ENCODE data around the gene KRTAP10-12.

Gene KRTAP10-12

DNA sequence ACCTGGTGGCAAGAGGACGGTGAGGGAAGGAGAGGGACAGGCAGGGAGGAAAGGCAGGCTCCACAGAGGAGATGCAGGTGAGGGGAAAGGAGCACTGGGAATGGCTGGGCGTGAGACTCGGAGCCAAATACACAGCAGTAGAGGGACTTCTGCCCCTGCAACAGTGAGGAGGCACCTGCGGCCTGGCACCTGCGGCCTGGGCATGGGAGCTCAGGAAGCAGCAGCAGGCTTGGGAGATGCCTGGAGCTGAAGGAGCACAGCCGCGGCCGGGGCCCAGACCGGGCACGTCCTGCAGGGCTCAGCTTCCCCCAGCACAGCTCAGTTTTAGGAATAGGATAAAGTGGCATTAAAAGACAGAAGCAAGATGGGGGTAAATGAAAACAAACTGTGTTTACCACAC is 35.3 kb downstream of the KRTAP10-12 start:
- DNase-seq (ENCODE audit: low read depth in 2 of 2) = no peak

DNA sequence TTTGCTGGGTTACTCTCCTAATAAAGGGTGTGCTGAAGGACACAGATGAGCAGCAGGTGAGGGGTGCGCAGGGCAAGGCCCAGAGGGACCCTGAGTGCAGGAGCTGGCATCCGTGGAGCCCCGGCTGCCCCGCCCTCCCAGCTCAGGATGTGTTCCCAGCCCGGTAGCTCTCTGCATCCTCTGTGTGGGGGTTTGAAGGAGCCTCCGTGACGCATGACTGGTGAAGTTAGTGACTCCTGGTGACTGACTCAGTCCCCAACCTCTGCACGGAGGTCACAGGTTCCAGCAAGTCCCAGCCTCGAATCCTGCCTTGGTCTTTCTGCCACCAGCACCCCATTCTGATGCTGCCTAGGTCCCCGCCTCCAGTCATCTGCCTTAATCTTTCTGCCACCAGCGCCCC is 36.0 kb downstream of the KRTAP10-12 start:
- no peak for DNase-seq (ENCODE audit: low read depth in 2 of 2)

DNA sequence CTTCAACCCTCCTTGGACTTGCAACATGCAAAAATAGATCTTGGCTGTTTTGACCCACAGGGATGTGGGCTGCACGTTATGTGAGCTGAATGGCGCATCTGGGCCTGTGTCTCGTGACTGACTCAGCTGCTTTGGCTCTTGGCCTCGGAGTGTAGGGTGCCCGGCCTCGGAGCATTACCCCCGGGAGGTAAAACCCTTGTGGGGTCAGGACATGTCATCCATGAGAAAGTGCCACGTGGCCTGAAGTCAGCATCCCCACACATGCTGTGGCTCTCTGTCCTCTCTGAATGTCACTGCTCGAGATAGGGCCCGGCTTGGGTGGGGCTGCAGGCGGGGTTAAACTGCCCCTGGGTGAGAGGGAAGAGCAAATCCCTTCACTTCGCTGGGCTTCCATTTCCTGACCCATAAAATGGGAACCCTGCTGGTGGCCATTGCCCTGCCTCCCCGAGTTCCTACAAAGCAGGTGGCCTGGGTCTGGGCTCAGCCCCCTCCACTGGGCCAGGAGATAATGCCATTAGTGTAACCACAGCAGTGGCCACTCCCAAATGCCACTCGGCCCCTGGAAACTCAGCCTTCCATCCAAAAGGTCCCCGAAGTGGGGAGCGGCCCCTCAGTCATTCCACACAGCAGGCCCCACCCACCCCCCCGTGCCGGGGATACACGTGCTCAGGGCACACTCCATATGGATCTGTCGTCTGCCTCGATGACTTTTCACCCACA is 37.2 kb downstream of the KRTAP10-12 start:
- DNase-seq (ENCODE audit: low read depth in 2 of 2) = no peak

DNA sequence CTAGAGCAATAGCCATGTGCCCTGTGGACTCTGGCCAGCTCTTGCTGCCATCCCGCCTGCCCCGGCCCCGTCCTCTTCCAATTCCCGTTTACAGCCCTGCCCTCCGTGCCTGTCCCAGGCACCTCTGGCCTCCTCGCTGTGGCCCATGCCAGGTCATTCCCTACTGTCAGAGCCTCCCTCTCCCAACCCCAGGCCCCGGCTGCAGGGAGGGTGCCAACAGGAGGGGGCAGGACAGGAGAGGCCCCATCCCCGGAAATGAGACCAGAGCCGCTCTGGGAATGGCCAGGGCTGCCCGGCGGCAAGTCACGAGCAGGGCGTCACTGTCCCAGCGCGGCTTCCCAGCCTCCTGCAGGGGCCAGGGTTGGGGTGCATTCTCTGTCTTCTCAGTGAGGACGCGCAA is 37.9 kb downstream of the KRTAP10-12 start:
- DNase-seq (ENCODE audit: low read depth in 2 of 2) = no peak

DNA sequence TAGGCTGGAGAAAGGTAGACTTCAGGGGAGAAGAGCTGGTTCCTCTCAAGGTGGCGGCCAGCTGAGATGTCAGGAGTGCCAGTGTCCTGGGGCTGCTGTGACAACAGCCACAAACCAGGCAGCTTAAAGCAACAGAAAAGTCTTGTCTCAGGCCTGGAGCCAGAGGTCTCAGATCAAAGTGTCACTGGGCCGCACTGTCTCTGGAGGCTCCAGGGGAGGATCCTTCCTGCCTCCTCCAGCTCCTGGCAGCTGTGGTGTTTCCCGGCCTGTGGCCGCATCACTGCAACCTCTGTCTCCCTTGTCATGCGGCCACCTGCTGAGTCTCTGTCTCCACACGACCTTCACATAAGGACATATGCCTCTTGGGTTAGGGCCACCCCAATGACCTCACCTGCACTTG is 38.8 kb downstream of the KRTAP10-12 start:
- no peak for DNase-seq (ENCODE audit: low read depth in 2 of 2)

DNA sequence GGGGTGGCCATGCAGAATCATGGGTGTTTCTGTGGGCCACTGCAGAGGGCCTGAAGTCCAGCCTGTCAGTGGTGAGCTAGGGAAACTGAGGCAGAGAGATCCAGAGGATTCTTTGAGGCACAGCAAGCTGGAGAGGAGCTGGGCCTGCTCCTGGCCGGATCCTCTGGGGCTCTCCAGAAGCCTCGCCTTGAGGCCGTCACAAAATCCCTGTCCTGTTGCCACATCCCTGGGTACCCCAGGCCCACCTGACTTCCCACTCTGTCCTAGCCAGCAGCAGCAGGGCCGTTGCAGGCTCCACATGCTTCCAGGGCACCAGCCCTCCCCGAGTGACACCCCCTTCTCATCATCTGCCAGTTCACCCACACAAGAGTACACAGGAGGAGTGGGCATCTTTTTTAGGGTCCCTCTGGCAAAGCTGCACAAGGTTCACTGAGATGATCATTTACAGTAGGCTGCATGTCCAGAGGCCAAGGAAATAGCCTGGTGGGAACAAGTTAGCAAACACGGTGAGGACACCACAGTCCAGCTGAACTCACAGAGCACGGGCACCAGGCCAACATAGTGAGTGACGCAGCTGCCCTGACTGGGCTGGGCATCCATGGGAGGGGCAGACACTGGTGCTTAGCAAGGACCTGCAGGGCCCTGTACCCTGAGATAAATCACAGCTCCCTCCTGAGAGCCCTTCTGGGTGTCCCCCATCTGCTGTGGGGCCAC is 39.5 kb downstream of the KRTAP10-12 start:
- DNase-seq (ENCODE audit: low read depth in 2 of 2) = no peak

DNA sequence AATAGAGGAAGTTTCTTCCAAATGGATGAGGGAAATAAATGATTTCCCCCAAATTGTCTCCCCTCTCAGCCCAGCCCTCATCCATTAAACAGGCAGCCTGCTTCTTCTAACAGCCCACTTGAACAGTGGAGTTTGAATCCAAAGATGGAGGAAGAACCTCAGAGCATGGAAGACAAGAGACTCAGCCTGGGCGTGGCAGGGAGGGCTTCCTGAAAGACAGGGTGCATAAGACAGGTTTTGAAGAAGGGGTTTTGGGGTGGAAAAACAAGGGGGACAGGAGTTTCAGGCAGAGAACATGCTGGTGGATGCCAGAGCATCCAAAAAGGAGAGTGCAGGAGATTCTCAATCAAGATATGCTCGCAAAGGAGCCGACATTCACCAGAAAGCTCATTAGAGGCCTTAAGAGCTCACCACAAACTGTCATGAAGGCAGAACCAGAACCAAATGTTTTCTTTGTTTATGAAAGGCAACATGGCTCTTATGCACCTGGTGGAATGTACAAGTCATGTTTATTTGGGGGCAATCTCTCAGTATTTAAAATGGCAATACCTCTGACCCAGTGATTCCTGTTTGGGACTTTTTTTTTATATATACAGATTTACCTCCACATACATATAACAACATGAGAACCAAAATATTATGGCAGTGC is 40.9 kb downstream of the KRTAP10-12 start:
- DNase-seq (ENCODE audit: low read depth in 2 of 2) = no peak

DNA sequence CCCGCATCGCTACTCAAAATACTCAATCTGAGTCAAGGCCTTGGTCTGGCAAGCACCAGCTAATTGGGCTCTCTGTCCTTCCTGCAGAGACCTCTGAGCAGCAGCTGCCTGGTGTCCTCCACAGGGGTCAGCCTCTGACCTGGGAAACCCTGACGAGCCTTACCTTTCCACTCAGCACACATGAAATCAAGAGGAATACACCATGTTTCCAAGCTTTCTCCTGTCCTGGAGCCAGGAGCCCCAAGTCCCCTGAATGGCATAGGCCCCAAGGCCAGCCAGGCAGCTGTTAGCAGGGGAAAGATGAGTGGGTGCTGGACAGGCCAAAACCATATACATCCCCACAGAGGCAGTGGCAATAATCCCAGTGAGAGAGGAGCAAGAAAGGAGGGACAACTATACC is 41.6 kb downstream of the KRTAP10-12 start:
- no peak for DNase-seq (ENCODE audit: low read depth in 2 of 2)

DNA sequence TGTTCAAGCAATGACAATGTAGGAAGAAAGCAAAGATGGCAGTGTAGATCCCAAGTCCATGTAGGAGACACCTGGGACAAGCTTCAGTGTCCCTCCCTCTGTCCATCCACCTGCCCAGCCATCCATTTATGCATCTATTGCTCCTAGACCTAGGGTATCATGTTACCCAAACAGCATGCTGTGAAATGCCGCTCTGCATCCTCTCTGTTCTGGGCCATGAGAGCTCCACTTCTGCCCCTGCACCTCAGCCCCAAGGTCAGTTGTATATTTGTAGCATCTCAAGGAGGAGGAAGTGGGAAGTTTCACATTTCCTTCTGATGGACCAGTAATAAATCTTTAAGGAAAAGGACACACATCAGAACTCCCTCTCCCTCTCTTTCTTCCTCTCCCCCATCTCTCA is 42.3 kb downstream of the KRTAP10-12 start:
- DNase-seq (ENCODE audit: low read depth in 2 of 2) = no peak

DNA sequence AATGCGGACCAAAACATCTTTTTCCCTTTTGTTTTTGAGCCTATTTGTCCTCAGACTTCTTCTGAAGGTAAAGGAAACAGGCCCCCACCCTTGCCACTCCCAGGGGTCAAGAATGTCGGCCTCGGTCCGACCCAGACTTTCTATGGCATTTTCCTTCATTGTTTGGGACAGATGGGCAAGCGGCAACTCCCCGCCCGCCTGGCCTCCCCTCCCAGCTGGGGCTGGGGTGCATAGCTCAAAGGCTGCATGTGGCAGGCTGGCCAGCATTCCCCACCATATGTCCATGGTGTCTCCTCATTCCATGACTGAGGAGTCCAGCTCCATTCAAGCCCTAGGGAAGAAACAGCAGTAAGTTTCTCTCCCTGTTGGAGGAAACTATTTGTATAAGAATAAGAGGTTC is 43.8 kb downstream of the KRTAP10-12 start:
- DNase-seq (ENCODE audit: low read depth in 2 of 2) = no peak

DNA sequence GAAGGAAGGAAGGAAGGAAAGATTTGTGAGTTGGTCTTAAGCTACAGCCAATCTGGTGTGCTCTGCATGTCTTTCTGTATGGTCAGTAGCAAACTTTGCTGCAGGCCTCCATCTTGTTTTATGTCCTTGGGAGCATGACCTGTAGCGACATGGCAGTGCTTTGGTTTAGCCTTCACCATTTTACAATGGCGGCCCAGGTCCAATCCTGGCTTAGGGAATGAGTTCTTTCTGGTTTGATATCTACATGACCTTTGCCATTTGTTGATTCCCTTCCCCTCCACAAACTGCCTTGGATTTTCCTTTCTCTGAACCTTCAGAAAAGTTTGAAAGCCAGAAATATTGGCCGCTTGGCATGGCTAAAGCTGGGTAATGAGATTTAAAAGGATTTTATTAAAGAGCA is 44.9 kb downstream of the KRTAP10-12 start:
- no peak for DNase-seq (ENCODE audit: low read depth in 2 of 2)

DNA sequence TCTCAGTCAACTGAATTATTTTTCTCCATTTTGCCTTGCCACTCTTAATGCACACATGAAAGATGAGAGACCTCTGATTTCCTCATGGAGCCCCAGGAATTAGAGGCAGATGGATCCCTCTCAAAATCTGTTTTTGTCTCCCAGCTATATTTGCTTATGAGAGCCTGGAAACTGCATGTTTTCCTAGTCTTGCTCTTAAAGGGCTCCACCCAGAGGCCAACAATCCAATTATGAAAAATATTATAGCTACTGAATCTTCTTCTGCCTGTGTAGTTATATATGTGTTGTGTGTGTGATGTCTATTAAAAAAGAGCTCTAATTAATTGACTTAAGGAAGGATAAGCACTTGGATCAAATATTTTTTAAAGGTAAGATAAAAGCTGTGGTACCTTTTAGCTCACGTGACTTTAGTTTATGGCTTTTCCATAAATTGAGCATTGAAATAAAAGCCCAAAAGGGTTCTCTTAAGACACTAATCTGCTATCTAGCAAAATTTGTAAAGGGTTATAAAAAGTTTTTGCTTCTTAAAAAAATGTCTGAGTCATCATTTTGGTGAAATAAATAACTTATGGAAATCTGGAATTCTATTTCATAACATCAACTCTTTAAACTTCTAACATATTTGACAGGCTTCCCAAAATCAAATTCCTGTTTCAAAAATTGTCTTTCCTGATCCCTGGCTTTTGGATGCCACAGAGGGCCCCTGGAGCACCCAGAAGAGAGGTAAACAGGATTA is 45.6 kb downstream of the KRTAP10-12 start:
- no peak for DNase-seq (ENCODE audit: low read depth in 2 of 2)
